Hair follicle dermal papilla cell (primary cell): ENCODE data around the gene TLE3. TPM values are rescaled to one million over a fixed set of nuclear protein-coding genes. Genes with fewer than 3 reads are reported as not detected.
A peak's percentile ranks its signal among the peaks of the same experiment; 100 is the strongest.

ENCODE experiments used
- small RNA-seq: library from RNA; depleted of rRNA; stranded (forward); fragments of <200 nt; gene quantifications from one replicate; pipeline ENCODE3, GENCODE V24; 2012
- total RNA-seq: library from RNA; depleted of rRNA; stranded (reverse); fragments of >200 nt; gene quantifications from 2 replicates; pipeline ENCODE4 v1.2.3, GENCODE V29; 2012

Gene TLE3
- 15.8 and 27.9 TPM in 2 replicates for total RNA-seq

DNA sequence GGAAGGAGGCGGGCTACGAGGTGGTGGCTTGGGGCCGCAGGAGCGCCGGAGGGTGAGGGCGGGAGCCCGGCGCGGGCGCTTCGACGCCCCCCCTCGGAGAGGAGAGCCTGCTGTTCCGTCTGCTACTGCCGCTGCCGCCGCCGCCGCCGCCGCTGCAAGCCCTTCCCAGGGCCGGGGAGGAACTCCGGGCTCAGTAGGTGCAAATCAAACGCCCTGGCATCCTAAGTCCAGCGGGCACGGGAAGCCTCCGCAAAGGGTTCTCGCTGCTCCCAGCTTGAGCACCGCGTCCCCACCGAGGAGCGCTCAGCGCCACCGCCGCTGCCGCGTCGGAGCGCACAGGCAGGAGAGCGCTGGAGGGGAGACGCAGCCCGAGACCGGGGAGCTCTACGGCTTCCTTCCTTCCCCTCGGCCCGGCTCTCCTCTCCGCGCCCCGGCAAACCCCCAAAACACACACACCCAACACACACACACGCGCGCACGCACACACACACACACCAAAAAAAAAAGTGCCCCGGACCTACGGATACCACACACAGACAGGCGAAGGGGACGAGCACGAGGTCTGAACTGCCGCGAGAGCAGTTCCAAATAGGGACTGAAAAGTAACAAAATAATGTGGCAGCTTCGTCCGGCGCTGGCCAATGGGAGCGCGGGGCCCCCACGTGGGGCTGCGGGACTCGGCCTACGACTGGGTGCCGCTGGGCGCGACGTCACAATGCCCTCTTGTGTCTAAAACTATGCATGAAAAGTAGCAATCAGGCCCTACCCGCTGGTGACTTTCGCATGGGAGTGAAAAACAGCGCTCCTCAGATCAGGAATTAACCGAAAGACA is at the start of gene TLE3:
Gene TLE3, minus strand, starts transcription at position 597 of the 832 bp plus-strand sequence. CDS start 1,119 bp downstream, outside the sequence.

Small RNA genes within 50 kb of the gene (small RNA-seq; reads per million reads assigned to genes)
- 1.8 reads per million, percentile 41 among the genes with 10 or more reads in this experiment for gene MIR629
